CD4-positive, alpha-beta T cell treated with Interleukin-4 for 4 hours (primary cell): Measurements from ENCODE around the gene CEP57L1.
"Not testable (repeated sequence)": the region's sequence is repeated elsewhere in the genome, so short reads cannot be mapped to it uniquely, and the experiment has no call there.

Source experiments
- DNase-seq: peaks from one replicate; pipeline ENCODE4 v3.0.0-alpha.2; 2020

Gene CEP57L1

GRCh38 chr6:109074133-109074415 is 21.2 kb upstream of the CEP57L1 start:
- DNase-seq = no peak

GRCh38 chr6:109075934-109076333 is 19.4 kb upstream of the CEP57L1 start:
- DNase-seq = no peak

- no peak for DNase-seq
These were observed 18.9 kb upstream of the CEP57L1 start for GRCh38 chr6:109076377-109076776.

- DNase-seq = no peak
These were observed 15.3 kb upstream of the CEP57L1 start for GRCh38 chr6:109079981-109080380.

GRCh38 chr6:109081026-109081425 is 14.3 kb upstream of the CEP57L1 start:
- no peak for DNase-seq

- DNase-seq = no peak
These were observed 13.7 kb upstream of the CEP57L1 start for GRCh38 chr6:109081516-109082187.

- no peak for DNase-seq
These were observed 13.1 kb upstream of the CEP57L1 start for GRCh38 chr6:109082188-109082577.

- DNase-seq = no peak
These were observed 11.7 kb upstream of the CEP57L1 start for GRCh38 chr6:109083657-109084056.

- not testable (repeated sequence) for DNase-seq
These were observed 11.2 kb upstream of the CEP57L1 start for GRCh38 chr6:109084146-109084545.

- DNase-seq = no peak
These were observed 7.5 kb upstream of the CEP57L1 start for GRCh38 chr6:109087661-109088264.

- DNase-seq = no peak
These were observed 6.3 kb upstream of the CEP57L1 start for GRCh38 chr6:109088995-109089394.

GRCh38 chr6:109091314-109092024 is 3.8 kb upstream of the CEP57L1 start:
- no peak for DNase-seq

- no peak for DNase-seq
These were observed 3.2 kb upstream of the CEP57L1 start for GRCh38 chr6:109092074-109092473.

- no peak for DNase-seq
These were observed 1.4 kb upstream of the CEP57L1 start for GRCh38 chr6:109093732-109094415.

GRCh38 chr6:109094416-109095035 is 781 bp upstream of the CEP57L1 start, which contains the start of gene SESN1:
SESN1 (minus strand) TSS chr6:109094846; CDS start chr6:109094073, 773 bp downstream.
- DNase-seq = peak; percentile 80

- DNase-seq = no peak
These were observed 453 bp downstream of the CEP57L1 start for GRCh38 chr6:109095835-109096084.

GRCh38 chr6:109096208-109096607 is 901 bp downstream of the CEP57L1 start:
- DNase-seq = no peak

- DNase-seq = no peak
These were observed 2.4 kb downstream of the CEP57L1 start for GRCh38 chr6:109097661-109098060.

GRCh38 chr6:109102762-109103161 is 7.5 kb downstream of the CEP57L1 start:
- no peak for DNase-seq

GRCh38 chr6:109103942-109104341 is 8.6 kb downstream of the CEP57L1 start:
- DNase-seq = no peak

- no peak for DNase-seq
These were observed 9.2 kb downstream of the CEP57L1 start for GRCh38 chr6:109104512-109104911.

GRCh38 chr6:109105681-109106080 is 10.4 kb downstream of the CEP57L1 start:
- DNase-seq = no peak

GRCh38 chr6:109109663-109110062 is 14.4 kb downstream of the CEP57L1 start:
- DNase-seq = not testable (repeated sequence)

GRCh38 chr6:109112663-109113062 is 17.4 kb downstream of the CEP57L1 start:
- DNase-seq = not testable (repeated sequence)
